ENCODE data around the gene DIABLO. TPM values are rescaled to one million over a fixed set of nuclear protein-coding genes. Genes with fewer than 3 reads are reported as not detected.

DIABLO gene
- total RNA-seq, 1 experiment from 2014 or later = 74.6 TPM

GRCh38 chr12:122275459-122275858, 49.6 kb upstream of the DIABLO start:
- no peak for TF ChIP-seq CTCF (conservative IDR thresholded peaks at IDR 0.05)
- Histone ChIP-seq H2BK20ac (ENCODE audit: low read depth, low read length, poor library complexity, severe bottlenecking) (no peak overlapping the region), H3K23ac (ENCODE audit: insufficient read length, low read depth, low read length) (no peak overlapping the region), H4K91ac (ENCODE audit: insufficient read length, low read depth, low read length) (no peak overlapping the region), H3K79me1 (ENCODE audit: insufficient read depth, low read depth, low read length, poor library complexity, severe bottlenecking) (no peaks in the 10 kb centered on the region), H3K56ac (ENCODE audit: insufficient read length, low read depth, low read length) (no peak overlapping the region), H3K79me2 (ENCODE audit: insufficient read depth, low read length) (no peaks in the 10 kb centered on the region), H2AFZ (ENCODE audit: low read length) (no peak overlapping the region), H2BK12ac (ENCODE audit: insufficient read length, low read depth, low read length) (no peak overlapping the region), H2BK15ac (ENCODE audit: low read depth, low read length) (no peak overlapping the region), H3K9ac (ENCODE audit: extremely low read depth, insufficient read length, low read length) (no peak overlapping the region), H3K27ac (ENCODE audit: insufficient read length, low read depth, low read length) (no peak overlapping the region), H3K14ac (ENCODE audit: insufficient read depth, low read length) (no peak overlapping the region), H3K4me1 (ENCODE audit: insufficient read depth, low read length) (no peaks in the 10 kb centered on the region), H2BK120ac (ENCODE audit: low read depth, low read length, poor library complexity, severe bottlenecking) (no peak overlapping the region), H4K5ac (ENCODE audit: insufficient read length, low read depth, low read length) (no peak overlapping the region), H4K20me1 (ENCODE audit: control insufficient read depth, insufficient read depth, insufficient read length) (no peaks in the 10 kb centered on the region), H3K27me3 (ENCODE audit: insufficient read depth, low read length) (no peaks in the 10 kb centered on the region), H2AK5ac (ENCODE audit: insufficient read length, low read length) (no peak overlapping the region), H3T11ph (ENCODE audit: low read length) (no peak overlapping the region), H3K9me3 (ENCODE audit: control insufficient read depth, low read depth, low read length) (no peaks in the 10 kb centered on the region), H3K23me2 (ENCODE audit: insufficient read length, low read depth, low read length, poor library complexity, severe bottlenecking) (peaks cover 2% of the 10 kb centered on the region), H3K4me2 (ENCODE audit: insufficient read depth, insufficient read length, low read length) (no peak overlapping the region), H3K4ac (ENCODE audit: low read depth, low read length) (no peak overlapping the region), H3K18ac (ENCODE audit: insufficient read length, low read depth, low read length) (no peak overlapping the region), H2BK5ac (ENCODE audit: insufficient read length, low read length) (no peak overlapping the region), H4K8ac (replicated peaks; ENCODE audit: insufficient read length, low read depth, low read length) (no peak overlapping the region)
- DNase-seq = no peak
- Mint-ChIP-seq H3K36me3 (ENCODE audit: insufficient read depth in 1 of 3, low read depth in 3 of 3) (peaks cover 0 to 7% (median 3%) of the 10 kb centered on the region in 3 experiments; a peak in 3 of 7 replicates), H3K27me3 (ENCODE audit: low read depth) (no peaks in the 10 kb centered on the region), H3K27ac (no peak overlapping the region), H3K4me1 (peaks cover 0 to 5% of the 10 kb centered on the region in 2 experiments; a peak in 1 of 4 replicates), H3K9me3 (no peaks in the 10 kb centered on the region), H3K4me3 (no peak overlapping the region)
- no CpG with 5 or more reads among the region's 8 CpGs for WGBS (ENCODE audit: extremely low coverage, insufficient read length, low lambda C conversion rate)
